ENCODE data around the gene FAM181A. TPM values are rescaled to one million over a fixed set of nuclear protein-coding genes. Genes with fewer than 3 reads are reported as not detected.

FAM181A gene
- total and polyA plus RNA-seq, 10 of the 15 experiments (the other 5 are each of a cell fraction or from before 2014, with no cell fraction given), result not detected

DNA sequence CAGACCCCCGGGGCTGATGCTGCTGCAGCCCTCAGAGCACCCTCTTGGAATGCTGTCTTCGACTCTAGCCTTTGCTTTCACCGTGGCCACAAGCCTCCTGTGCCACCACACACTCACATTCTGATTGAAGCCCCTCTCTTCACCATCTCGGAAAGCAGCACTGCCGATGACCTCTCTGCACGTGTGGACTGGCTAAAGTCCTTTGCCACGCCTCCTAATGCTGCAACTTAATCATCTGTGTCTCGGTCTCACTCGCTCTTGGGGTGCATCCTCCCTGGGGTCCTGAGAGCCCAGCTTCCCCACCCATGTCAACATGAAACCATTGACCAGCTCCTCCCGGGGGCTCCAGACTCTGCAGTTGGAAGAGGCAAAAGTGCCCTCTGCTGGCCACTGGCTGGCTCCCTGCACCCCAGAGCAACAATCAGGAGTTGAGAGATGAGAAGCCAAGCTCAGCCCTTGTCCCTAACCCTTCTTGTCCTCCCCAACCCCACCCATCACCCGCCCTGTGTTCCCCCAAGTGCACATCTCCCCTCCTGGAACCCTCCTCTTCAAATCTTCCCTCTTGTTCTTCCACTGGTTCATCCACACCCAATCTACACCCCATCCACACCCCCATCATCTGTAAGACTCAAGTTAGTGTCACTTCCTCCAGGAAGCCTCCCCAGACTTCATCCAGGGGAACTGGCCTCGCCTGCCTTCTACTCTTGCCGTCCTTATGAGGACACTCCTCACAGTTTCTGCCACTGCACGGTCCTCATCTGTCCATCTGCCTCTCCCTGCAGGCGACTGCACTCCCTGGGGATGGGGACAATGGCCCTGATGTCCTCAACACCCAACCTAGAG lies 23.6 kb upstream of the FAM181A start:
- RAD21 ChIA-PET (ENCODE audit: unreplicated experiment), result no interaction called here
- Histone ChIP-seq H2AFZ (ENCODE audit: control insufficient read depth, low read depth, low read length) (no peak overlapping the region), H4K20me1 (ENCODE audit: control insufficient read depth, insufficient read depth) (no peaks in the 10 kb centered on the region), H3K79me2 (ENCODE audit: control insufficient read depth, insufficient read depth, low read length) (no peaks in the 10 kb centered on the region), H3K9me3 (replicated peaks; ENCODE audit: control insufficient read depth, insufficient read depth, low read length) (no peaks in the 10 kb centered on the region), H3K27me3 (replicated peaks in 1 of 2; ENCODE audit: control insufficient read depth in 2 of 2, insufficient read depth in 2 of 2, low read length in 1 of 2) (peaks cover 0 to 1% of the 10 kb centered on the region in 2 experiments; a peak in 2 of 4 replicates), H3K27ac (ENCODE audit: control insufficient read depth, insufficient read depth) (no peak overlapping the region), H3K9ac (ENCODE audit: control insufficient read depth, insufficient read depth, low read length) (no peak overlapping the region), H3K4me3 (no peak overlapping the region), H3K4me2 (ENCODE audit: control insufficient read depth, insufficient read depth) (no peak overlapping the region), H3K36me3 (ENCODE audit: control insufficient read depth in 2 of 2, insufficient read depth in 2 of 2, low read length in 1 of 2) (no peaks in the 10 kb centered on the region), H3K4me1 (ENCODE audit: control insufficient read depth, insufficient read depth, low read length) (no peaks in the 10 kb centered on the region)
- SMC1A ChIA-PET (ENCODE audit: uncharacterized antibody, unreplicated experiment), result no interaction called here
- in situ Hi-C loops (cut with MboI), result no loop called here
- WGBS (ENCODE audit: insufficient coverage, insufficient replicate concordance, low lambda C conversion rate, missing lambda C conversion rate), result 15% methylated on average over 14 of the region's 15 CpGs
- no peak for FAIRE-seq
- peak; percentile 44; the same call in 1 of the 3 replicates for ATAC-seq
- BruUV-seq (replicated peaks), result no TSS peak
- no peak for DNase-seq (ENCODE audit: low read depth, low spot score)
- TF ChIP-seq CHD1 (IDR thresholded peaks at IDR 0.05; ENCODE audit: low read depth, low read length) (no peak), LARP7 (IDR thresholded peaks at IDR 0.05) (no peak), NFXL1 (IDR thresholded peaks at IDR 0.05; ENCODE audit: borderline replicate concordance) (no peak), NR2C2 (IDR thresholded peaks at IDR 0.05; ENCODE audit: borderline replicate concordance, control insufficient read depth, insufficient read length, low read depth) (no peak), CBX5 (IDR thresholded peaks at IDR 0.05; ENCODE audit: low read depth) (no peak), TBL1XR1 (IDR thresholded peaks at IDR 0.05; ENCODE audit: low read depth, low read length) (no peak), RFX5 (IDR thresholded peaks at IDR 0.05; ENCODE audit: low read depth, low read length) (no peak), MTA2 (IDR thresholded peaks at IDR 0.05; ENCODE audit: low read depth) (no peak), TCF3 (IDR thresholded peaks at IDR 0.05; ENCODE audit: borderline replicate concordance, insufficient read depth, low read depth, low read length) (no peak), PML (IDR thresholded peaks at IDR 0.05; ENCODE audit: low read length) (no peak), RAD21 (IDR thresholded peaks at IDR 0.05; ENCODE audit: insufficient read depth, low read depth, low read length) (peak; percentile 27; the same call in 1 of the 2 replicates)
- TF ChIP-seq, protein P1, sequence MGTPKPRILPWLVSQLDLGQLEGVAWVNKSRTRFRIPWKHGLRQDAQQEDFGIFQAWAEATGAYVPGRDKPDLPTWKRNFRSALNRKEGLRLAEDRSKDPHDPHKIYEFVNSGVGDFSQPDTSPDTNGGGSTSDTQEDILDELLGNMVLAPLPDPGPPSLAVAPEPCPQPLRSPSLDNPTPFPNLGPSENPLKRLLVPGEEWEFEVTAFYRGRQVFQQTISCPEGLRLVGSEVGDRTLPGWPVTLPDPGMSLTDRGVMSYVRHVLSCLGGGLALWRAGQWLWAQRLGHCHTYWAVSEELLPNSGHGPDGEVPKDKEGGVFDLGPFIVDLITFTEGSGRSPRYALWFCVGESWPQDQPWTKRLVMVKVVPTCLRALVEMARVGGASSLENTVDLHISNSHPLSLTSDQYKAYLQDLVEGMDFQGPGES (IDR thresholded peaks at IDR 0.05), result no peak
- TF ChIP-seq, protein P2, sequence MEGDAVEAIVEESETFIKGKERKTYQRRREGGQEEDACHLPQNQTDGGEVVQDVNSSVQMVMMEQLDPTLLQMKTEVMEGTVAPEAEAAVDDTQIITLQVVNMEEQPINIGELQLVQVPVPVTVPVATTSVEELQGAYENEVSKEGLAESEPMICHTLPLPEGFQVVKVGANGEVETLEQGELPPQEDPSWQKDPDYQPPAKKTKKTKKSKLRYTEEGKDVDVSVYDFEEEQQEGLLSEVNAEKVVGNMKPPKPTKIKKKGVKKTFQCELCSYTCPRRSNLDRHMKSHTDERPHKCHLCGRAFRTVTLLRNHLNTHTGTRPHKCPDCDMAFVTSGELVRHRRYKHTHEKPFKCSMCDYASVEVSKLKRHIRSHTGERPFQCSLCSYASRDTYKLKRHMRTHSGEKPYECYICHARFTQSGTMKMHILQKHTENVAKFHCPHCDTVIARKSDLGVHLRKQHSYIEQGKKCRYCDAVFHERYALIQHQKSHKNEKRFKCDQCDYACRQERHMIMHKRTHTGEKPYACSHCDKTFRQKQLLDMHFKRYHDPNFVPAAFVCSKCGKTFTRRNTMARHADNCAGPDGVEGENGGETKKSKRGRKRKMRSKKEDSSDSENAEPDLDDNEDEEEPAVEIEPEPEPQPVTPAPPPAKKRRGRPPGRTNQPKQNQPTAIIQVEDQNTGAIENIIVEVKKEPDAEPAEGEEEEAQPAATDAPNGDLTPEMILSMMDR (IDR thresholded peaks at IDR 0.05 in 2 of 3, conservative IDR thresholded peaks at IDR 0.05 in 1 of 3; ENCODE audit: control insufficient read depth in 2 of 3, extremely low read depth in 1 of 3, insufficient read depth in 1 of 3, low read depth in 3 of 3, low read length in 3 of 3), result peak; percentile 15 to 36 (median 30); a peak in 4 of 6 replicates
- TF ChIP-seq, protein P3, sequence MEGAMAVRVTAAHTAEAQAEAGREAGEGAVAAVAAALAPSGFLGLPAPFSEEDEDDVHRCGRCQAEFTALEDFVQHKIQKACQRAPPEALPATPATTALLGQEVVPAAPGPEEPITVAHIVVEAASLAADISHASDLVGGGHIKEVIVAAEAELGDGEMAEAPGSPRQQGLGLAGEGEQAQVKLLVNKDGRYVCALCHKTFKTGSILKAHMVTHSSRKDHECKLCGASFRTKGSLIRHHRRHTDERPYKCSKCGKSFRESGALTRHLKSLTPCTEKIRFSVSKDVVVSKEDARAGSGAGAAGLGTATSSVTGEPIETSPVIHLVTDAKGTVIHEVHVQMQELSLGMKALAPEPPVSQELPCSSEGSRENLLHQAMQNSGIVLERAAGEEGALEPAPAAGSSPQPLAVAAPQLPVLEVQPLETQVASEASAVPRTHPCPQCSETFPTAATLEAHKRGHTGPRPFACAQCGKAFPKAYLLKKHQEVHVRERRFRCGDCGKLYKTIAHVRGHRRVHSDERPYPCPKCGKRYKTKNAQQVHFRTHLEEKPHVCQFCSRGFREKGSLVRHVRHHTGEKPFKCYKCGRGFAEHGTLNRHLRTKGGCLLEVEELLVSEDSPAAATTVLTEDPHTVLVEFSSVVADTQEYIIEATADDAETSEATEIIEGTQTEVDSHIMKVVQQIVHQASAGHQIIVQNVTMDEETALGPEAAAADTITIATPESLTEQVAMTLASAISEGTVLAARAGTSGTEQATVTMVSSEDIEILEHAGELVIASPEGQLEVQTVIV (IDR thresholded peaks at IDR 0.05; ENCODE audit: borderline replicate concordance, partially characterized antibody), result no peak
- intact Hi-C loops (cut with micrococcal nuclease; ENCODE audit: unreplicated experiment), result no loop called here
- POLR2A ChIA-PET, result no interaction called here
- CTCF ChIA-PET, result interaction anchor here (3.6 kb wide), 1 partner anchor 249 kb away, joined by 17 read pairs; no protein-coding TSS in a partner anchor
